ENCODE measurements around the gene RSPH1.

RSPH1 gene

GRCh38 chr21:42476388-42477331, 19.4 kb downstream of the RSPH1 start:
- Histone ChIP-seq H3K27ac (no peak overlapping the region), H3K4me3 (no peak overlapping the region)
- no peak for TF ChIP-seq CTCF (IDR thresholded peaks at IDR 0.05)
- DNase-seq (ENCODE audit: low spot score) = peak; percentile 53

- Histone ChIP-seq H3K4me3 (no peak overlapping the region), H3K27ac (no peak overlapping the region)
- TF ChIP-seq CTCF (IDR thresholded peaks at IDR 0.05) = no peak
- peak; percentile 67 for DNase-seq (ENCODE audit: low spot score)
Observed at GRCh38 chr21:42475526-42476387, 20.3 kb downstream of the RSPH1 start.

GRCh38 chr21:42475036-42475435, 21.0 kb downstream of the RSPH1 start:
- Histone ChIP-seq H3K4me3 (no peak overlapping the region), H3K27ac (no peak overlapping the region)
- TF ChIP-seq CTCF (IDR thresholded peaks at IDR 0.05) = no peak
- DNase-seq (ENCODE audit: low spot score) = peak; percentile 57

GRCh38 chr21:42474043-42474831, 21.8 kb downstream of the RSPH1 start:
- H3K4me3 ChIP-seq = no peak overlapping the region
- no peak for TF ChIP-seq CTCF (IDR thresholded peaks at IDR 0.05)
- H3K27ac ChIP-seq = no peak overlapping the region
- peak; percentile 55 for DNase-seq (ENCODE audit: low spot score)

- H3K4me3 ChIP-seq = no peak overlapping the region
Observed at GRCh38 chr21:42473498-42474042, 22.5 kb downstream of the RSPH1 start.

More at GRCh38 chr21:42473498-42474042, 22.5 kb downstream of the RSPH1 start:
- no peak overlapping the region for H3K27ac ChIP-seq
- TF ChIP-seq CTCF (IDR thresholded peaks at IDR 0.05) = no peak
- DNase-seq (ENCODE audit: low spot score) = peak; percentile 41
